H9 (cell line): ENCODE results near the gene TMTC3. TPM values are rescaled to one million over a fixed set of nuclear protein-coding genes. Genes with fewer than 3 reads are reported as not detected.

ENCODE experiments used
- DNase-seq: peaks from one replicate; pipeline ENCODE4 v3.0.0-alpha.2; 2017
- H2AFZ ChIP-seq: one replicate; pipeline ENCODE4 v1.6.1; 2013; ENCODE audit warnings: mild to moderate bottlenecking, low read length, control low read depth, moderate library complexity
- H2AK5ac ChIP-seq: 2 replicates; pipeline ENCODE4 v1.6.1; 2013; ENCODE audit warnings: low read length, control low read depth, mixed read lengths; ENCODE audit not compliant: insufficient read length
- H2BK120ac ChIP-seq: one replicate; pipeline ENCODE4 v1.6.1; 2013; ENCODE audit warnings: low read depth, mild to moderate bottlenecking, low read length, control low read depth, inconsistent platforms; ENCODE audit not compliant: poor library complexity, severe bottlenecking
- H2BK12ac ChIP-seq: 2 replicates; pipeline ENCODE4 v1.6.1; 2013; ENCODE audit warnings: low read length, control low read depth, mixed read lengths, low read depth; ENCODE audit not compliant: insufficient read length
- H2BK15ac ChIP-seq: 2 replicates; pipeline ENCODE4 v1.6.1; 2013; ENCODE audit warnings: low read depth, low read length, control low read depth
- H2BK20ac ChIP-seq: one replicate; pipeline ENCODE4 v1.6.1; 2013; ENCODE audit warnings: low read depth, mild to moderate bottlenecking, low read length, control low read depth, inconsistent platforms; ENCODE audit not compliant: poor library complexity, severe bottlenecking
- H2BK5ac ChIP-seq: 2 replicates; pipeline ENCODE4 v1.6.1; 2013; ENCODE audit warnings: low read length, control low read depth, mixed read lengths; ENCODE audit not compliant: insufficient read length
- H3K14ac ChIP-seq: 2 replicates; pipeline ENCODE4 v1.6.1; 2013; ENCODE audit warnings: low read length, control low read depth; ENCODE audit not compliant: insufficient read depth
- H3K18ac ChIP-seq: 2 replicates; pipeline ENCODE4 v1.6.1; 2013; ENCODE audit warnings: low read depth, mild to moderate bottlenecking, mixed read lengths, low read length, control low read depth; ENCODE audit not compliant: insufficient read length
- H3K23ac ChIP-seq: 2 replicates; pipeline ENCODE4 v1.6.1; 2013; ENCODE audit warnings: low read length, control low read depth, mixed read lengths, low read depth; ENCODE audit not compliant: insufficient read length
- H3K23me2 ChIP-seq: 2 replicates; pipeline ENCODE4 v1.6.1; 2013; ENCODE audit warnings: low read depth, mild to moderate bottlenecking, mixed read lengths, low read length, control low read depth; ENCODE audit not compliant: insufficient read length, poor library complexity, severe bottlenecking
- H3K27ac ChIP-seq: 2 replicates; pipeline ENCODE4 v1.5.1; 2013; ENCODE audit warnings: low read length, control low read depth, mixed read lengths, low read depth; ENCODE audit not compliant: insufficient read length
- H3K27me3 ChIP-seq: 2 replicates; pipeline ENCODE4 v1.6.1; 2013; ENCODE audit warnings: low read length, control low read depth, inconsistent platforms; ENCODE audit not compliant: insufficient read depth
- H3K4ac ChIP-seq: 2 replicates; pipeline ENCODE4 v1.6.1; 2013; ENCODE audit warnings: low read depth, mild to moderate bottlenecking, control low read depth, inconsistent platforms, low read length, moderate library complexity
- H3K4me1 ChIP-seq: 2 replicates; pipeline ENCODE4 v1.6.1; 2013; ENCODE audit warnings: low read length, control low read depth, inconsistent platforms; ENCODE audit not compliant: insufficient read depth
- H3K4me2 ChIP-seq: 2 replicates; pipeline ENCODE4 v1.6.1; 2013; ENCODE audit warnings: low read length, control low read depth, mixed read lengths; ENCODE audit not compliant: insufficient read length, insufficient read depth
- H3K56ac ChIP-seq: 2 replicates; pipeline ENCODE4 v1.6.1; 2013; ENCODE audit warnings: low read depth, mild to moderate bottlenecking, mixed read lengths, low read length, control low read depth; ENCODE audit not compliant: insufficient read length
- H3K79me1 ChIP-seq: 2 replicates; pipeline ENCODE4 v1.6.1; 2013; ENCODE audit warnings: low read depth, mild to moderate bottlenecking, moderate library complexity, low read length, control low read depth, inconsistent platforms; ENCODE audit not compliant: insufficient read depth, poor library complexity, severe bottlenecking
- H3K79me2 ChIP-seq: 2 replicates; pipeline ENCODE4 v1.6.1; 2013; ENCODE audit warnings: low read length, control low read depth, inconsistent platforms; ENCODE audit not compliant: insufficient read depth
- H3K9ac ChIP-seq: 2 replicates; pipeline ENCODE4 v1.6.1; 2013; ENCODE audit warnings: low read length, control low read depth, mixed read lengths; ENCODE audit not compliant: insufficient read length; ENCODE audit errors: extremely low read depth
- H3K9me3 ChIP-seq: one replicate; pipeline ENCODE4 v1.6.1; 2013; ENCODE audit warnings: low read depth, low read length, inconsistent platforms; ENCODE audit not compliant: control insufficient read depth
- H3T11ph ChIP-seq: one replicate; pipeline ENCODE4 v1.6.1; 2013; ENCODE audit warnings: mild to moderate bottlenecking, low read length, control low read depth, inconsistent platforms
- H4K20me1 ChIP-seq: one replicate; pipeline ENCODE4 v1.6.1; 2013; ENCODE audit not compliant: control insufficient read depth, insufficient read length, insufficient read depth
- H4K5ac ChIP-seq: 2 replicates; pipeline ENCODE4 v1.6.1; 2013; ENCODE audit warnings: low read depth, mild to moderate bottlenecking, mixed read lengths, low read length, control low read depth; ENCODE audit not compliant: insufficient read length
- H4K8ac ChIP-seq: replicated peaks from 2 replicates; pipeline ENCODE4 v1.6.1; 2013; ENCODE audit warnings: low read length, control low read depth, mixed read lengths, low read depth; ENCODE audit not compliant: insufficient read length
- H4K91ac ChIP-seq: 2 replicates; pipeline ENCODE4 v1.6.1; 2013; ENCODE audit warnings: low read depth, mild to moderate bottlenecking, moderate library complexity, mixed read lengths, low read length, control low read depth; ENCODE audit not compliant: insufficient read length
- H3K27ac Mint-ChIP-seq, 3 experiments: 2 replicates in 2 of 3; 3 replicates in 1 of 3; pipeline ENCODE4 v1.8.0; 2020 to 2021; ENCODE audit warnings: mixed read lengths in 3 of 3, mild to moderate bottlenecking in 1 of 3, moderate library complexity in 1 of 3
- H3K27me3 Mint-ChIP-seq: 2 replicates; pipeline ENCODE4 v1.8.0; 2021; ENCODE audit warnings: low read depth, mild to moderate bottlenecking, moderate library complexity, mixed read lengths
- H3K36me3 Mint-ChIP-seq, 3 experiments: 2 replicates in 2 of 3; 3 replicates in 1 of 3; pipeline ENCODE4 v1.8.0; 2020 to 2021; ENCODE audit warnings: low read depth in 3 of 3, mixed read lengths in 3 of 3; ENCODE audit not compliant: insufficient read depth in 1 of 3
- H3K4me1 Mint-ChIP-seq, 2 experiments: 2 replicates each; pipeline ENCODE4 v1.8.0; 2020; ENCODE audit warnings: mixed read lengths in 2 of 2
- H3K4me3 Mint-ChIP-seq, 2 experiments: 2 replicates in 1 of 2; 3 replicates in 1 of 2; pipeline ENCODE4 v1.8.0; 2020 to 2021; ENCODE audit warnings: mild to moderate bottlenecking in 2 of 2, mixed read lengths in 2 of 2, moderate library complexity in 1 of 2
- H3K9me3 Mint-ChIP-seq, 2 experiments: 2 replicates in 1 of 2; 3 replicates in 1 of 2; pipeline ENCODE4 v1.8.0; 2020; ENCODE audit warnings: mild to moderate bottlenecking in 2 of 2, mixed read lengths in 2 of 2, moderate library complexity in 1 of 2
- CTCF ChIP-seq: fragments of 200-600 bp; sonication (generic); conservative IDR thresholded peaks from 3 replicates; pipeline ENCODE4 v1.8.0; 2021; ENCODE audit warnings: antibody characterized with exemption, mild to moderate bottlenecking
- WGBS: extraction: QIAGEN DNeasy Blood & Tissue Kit; methylation state at CpG from one replicate; pipeline ENCODE4 v1.1.7; 2013; ENCODE audit warnings: missing lambda C conversion rate, low lambda C conversion rate, mixed read lengths; ENCODE audit not compliant: insufficient read length; ENCODE audit errors: extremely low coverage; 5-methylcytosine and 5-hydroxymethylcytosine counted together
- total RNA-seq: library from RNA; stranded (reverse); gene quantifications from 2 replicates; pipeline ENCODE4 v1.2.1, GENCODE V29; 2021

Gene TMTC3
- total RNA-seq, 1 experiment from 2014 or later: 37.7 TPM

- Histone ChIP-seq H2AK5ac (no peak overlapping the region), H2BK15ac (no peak overlapping the region), H2BK120ac (no peak overlapping the region), H3K4me2 (no peak overlapping the region), H3K14ac (no peak overlapping the region), H3K18ac (no peak overlapping the region), H3K27me3 (no peaks in the 10 kb centered on the region), H3K79me1 (no peaks in the 10 kb centered on the region), H2AFZ (no peak overlapping the region), H4K5ac (no peak overlapping the region), H3K4ac (no peak overlapping the region), H4K91ac (no peak overlapping the region), H3K27ac (no peak overlapping the region), H3K9ac (no peak overlapping the region), H4K20me1 (no peaks in the 10 kb centered on the region), H3K56ac (no peak overlapping the region), H3K9me3 (no peaks in the 10 kb centered on the region), H2BK5ac (no peak overlapping the region), H3K4me1 (no peaks in the 10 kb centered on the region; the same call in 1 of the 2 replicates), H3T11ph (no peak overlapping the region), H3K23ac (no peak overlapping the region), H2BK20ac (no peak overlapping the region), H2BK12ac (no peak overlapping the region), H3K23me2 (no peaks in the 10 kb centered on the region), H3K79me2 (no peaks in the 10 kb centered on the region), H4K8ac (no peak overlapping the region)
- no peaks in the 10 kb centered on the region for H3K27me3 Mint-ChIP-seq
- no CpG with 5 or more reads among the region's 1 CpG for WGBS
- no peaks in the 10 kb centered on the region for H3K9me3 Mint-ChIP-seq
- H3K36me3 Mint-ChIP-seq: no peaks in the 10 kb centered on the region
- no peak for TF ChIP-seq CTCF
- peaks cover 10 to 11% of the 10 kb centered on the region in 2 experiments for H3K4me1 Mint-ChIP-seq
- no peak overlapping the region for H3K4me3 Mint-ChIP-seq
- DNase-seq: no peak
- no peak overlapping the region for H3K27ac Mint-ChIP-seq
Observed at GRCh38 chr12:88248606-88249005, 106.5 kb downstream of the TMTC3 start.

Other genes starting within 250 kb of the TMTC3 start
- gene C12orf50, start 112.9 kb upstream of the TMTC3 start, total RNA-seq: 0.17 TPM in 1 of 2 replicates, not detected in the other
- 10.0 and 12.8 TPM in 2 replicates for gene CEP290, start 219 bp upstream of the TMTC3 start, total RNA-seq